Nephron progenitor cell (in vitro differentiated cells): Measurements from ENCODE around the gene CYBC1.

ENCODE experiments used
- DNase-seq: peaks from one replicate; pipeline ENCODE4 v3.0.0; 2021
- H3K27ac Mint-ChIP-seq: 2 replicates; pipeline ENCODE4 v1.8.0; 2021; ENCODE audit warnings: mild to moderate bottlenecking, moderate library complexity, mixed read lengths
- H3K27me3 Mint-ChIP-seq: 2 replicates; pipeline ENCODE4 v1.8.0; 2021; ENCODE audit warnings: mild to moderate bottlenecking, low read depth, mixed read lengths; ENCODE audit not compliant: poor library complexity
- H3K36me3 Mint-ChIP-seq: 2 replicates; pipeline ENCODE4 v1.8.0; 2021; ENCODE audit warnings: low read depth, mixed read lengths
- H3K4me1 Mint-ChIP-seq: 2 replicates; pipeline ENCODE4 v1.8.0; 2021; ENCODE audit warnings: mixed read lengths
- H3K4me3 Mint-ChIP-seq: 2 replicates; pipeline ENCODE4 v1.8.0; 2021; ENCODE audit warnings: mild to moderate bottlenecking, moderate library complexity, mixed read lengths
- H3K9me3 Mint-ChIP-seq: 2 replicates; pipeline ENCODE4 v1.8.0; 2021; ENCODE audit warnings: mild to moderate bottlenecking, moderate library complexity, mixed read lengths
- TF ChIP-seq, protein P1 (sequence below): fragments of 200-600 bp; sonication (generic); IDR thresholded peaks from 2 replicates; pipeline ENCODE4 v1.5.0; 2021; ENCODE audit warnings: antibody characterized with exemption

The CYBC1 gene

DNA sequence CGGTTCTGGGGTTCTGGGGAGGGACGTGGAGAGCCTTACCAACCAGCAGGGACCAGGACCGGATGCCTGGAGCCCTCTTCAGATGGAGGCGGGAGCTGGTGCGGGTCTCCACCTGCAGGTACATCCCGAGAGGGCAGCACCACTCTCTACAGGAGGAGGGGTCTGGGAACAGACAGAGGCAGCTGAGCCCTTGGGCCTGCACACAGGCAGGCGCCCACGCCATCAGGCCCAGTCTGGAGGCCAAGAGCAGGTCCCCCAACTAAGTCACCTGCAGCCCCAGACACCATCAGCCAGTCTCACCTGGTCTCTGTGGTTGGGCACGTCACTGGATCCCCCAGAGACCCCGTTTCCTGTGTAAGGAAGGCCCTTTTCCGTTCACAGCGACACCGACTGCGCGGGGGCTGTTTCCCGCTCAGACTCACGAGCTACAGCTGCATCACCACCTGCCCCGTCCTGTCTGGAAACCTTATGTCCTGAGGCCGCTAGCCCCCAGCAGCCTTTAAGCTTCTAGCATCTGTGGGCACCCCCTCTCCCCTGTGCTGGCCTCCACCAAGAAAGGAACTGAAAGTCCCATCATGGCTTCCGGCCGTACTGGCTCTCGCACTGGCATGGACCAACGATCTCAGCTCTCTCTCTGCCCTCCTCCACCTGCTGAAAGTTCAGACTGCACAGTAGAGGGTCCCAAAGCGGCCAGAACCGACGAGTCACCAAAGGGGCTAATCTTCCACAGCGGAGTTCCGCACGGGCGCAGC lies 1.2 kb downstream of the CYBC1 start:
- no peak for DNase-seq
- TF ChIP-seq, protein P1, sequence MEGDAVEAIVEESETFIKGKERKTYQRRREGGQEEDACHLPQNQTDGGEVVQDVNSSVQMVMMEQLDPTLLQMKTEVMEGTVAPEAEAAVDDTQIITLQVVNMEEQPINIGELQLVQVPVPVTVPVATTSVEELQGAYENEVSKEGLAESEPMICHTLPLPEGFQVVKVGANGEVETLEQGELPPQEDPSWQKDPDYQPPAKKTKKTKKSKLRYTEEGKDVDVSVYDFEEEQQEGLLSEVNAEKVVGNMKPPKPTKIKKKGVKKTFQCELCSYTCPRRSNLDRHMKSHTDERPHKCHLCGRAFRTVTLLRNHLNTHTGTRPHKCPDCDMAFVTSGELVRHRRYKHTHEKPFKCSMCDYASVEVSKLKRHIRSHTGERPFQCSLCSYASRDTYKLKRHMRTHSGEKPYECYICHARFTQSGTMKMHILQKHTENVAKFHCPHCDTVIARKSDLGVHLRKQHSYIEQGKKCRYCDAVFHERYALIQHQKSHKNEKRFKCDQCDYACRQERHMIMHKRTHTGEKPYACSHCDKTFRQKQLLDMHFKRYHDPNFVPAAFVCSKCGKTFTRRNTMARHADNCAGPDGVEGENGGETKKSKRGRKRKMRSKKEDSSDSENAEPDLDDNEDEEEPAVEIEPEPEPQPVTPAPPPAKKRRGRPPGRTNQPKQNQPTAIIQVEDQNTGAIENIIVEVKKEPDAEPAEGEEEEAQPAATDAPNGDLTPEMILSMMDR, result no peak
- H3K4me1 Mint-ChIP-seq, result peaks cover 19% of the 10 kb centered on the region
- H3K36me3 Mint-ChIP-seq, result peaks cover 21% of the 10 kb centered on the region
- peaks cover 4% of the 10 kb centered on the region for H3K27me3 Mint-ChIP-seq
- H3K27ac Mint-ChIP-seq, result peak overlapping the region; percentile 67
- H3K4me3 Mint-ChIP-seq, result peak overlapping the region; percentile 87
- peaks cover 37% of the 10 kb centered on the region for H3K9me3 Mint-ChIP-seq

DNA sequence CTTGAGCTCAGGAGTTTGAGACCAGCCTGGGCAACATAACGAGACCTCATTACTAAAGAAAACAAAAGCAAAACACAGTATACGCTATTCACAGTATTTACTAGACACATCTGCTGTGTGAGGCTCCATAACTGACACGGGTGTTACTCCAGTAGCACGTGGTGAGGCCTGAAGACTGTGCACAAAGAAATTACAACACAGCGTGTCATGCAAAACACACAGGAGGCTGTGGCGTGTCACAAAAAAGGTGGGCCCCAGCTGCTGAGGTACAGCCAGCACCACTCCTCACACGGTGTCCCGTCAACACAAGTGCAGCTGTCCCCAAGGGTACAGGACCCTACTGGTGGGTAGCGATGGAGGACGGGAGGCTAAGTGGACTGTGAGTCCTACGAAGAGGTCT lies 2.7 kb downstream of the CYBC1 start:
- no peak for DNase-seq
- peaks cover 4% of the 10 kb centered on the region for H3K27me3 Mint-ChIP-seq
- no peak overlapping the region for H3K27ac Mint-ChIP-seq
- peaks cover 16% of the 10 kb centered on the region for H3K36me3 Mint-ChIP-seq
- peaks cover 23% of the 10 kb centered on the region for H3K9me3 Mint-ChIP-seq
- peaks cover 19% of the 10 kb centered on the region for H3K4me1 Mint-ChIP-seq
- H3K4me3 Mint-ChIP-seq, result no peak overlapping the region
- TF ChIP-seq, protein P1, result no peak

DNA sequence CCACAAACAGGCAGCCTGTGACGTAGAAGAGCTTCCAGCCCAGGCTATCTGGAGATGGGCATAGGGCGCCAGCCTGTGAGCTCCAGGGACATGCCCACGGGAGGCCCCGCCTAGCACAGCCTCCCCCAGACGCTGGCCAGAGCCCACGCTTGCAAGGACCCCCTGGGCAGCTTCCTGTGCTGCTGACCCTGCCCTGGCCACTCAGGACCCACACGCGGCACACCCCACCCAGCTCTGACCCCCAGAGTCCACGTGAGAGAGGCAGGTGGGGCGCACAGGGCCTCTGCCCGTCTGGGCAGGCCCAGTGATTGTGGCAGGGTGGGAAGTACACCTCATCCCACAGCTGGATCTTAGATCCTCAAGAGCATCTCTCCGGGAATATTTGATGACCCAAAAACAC lies 3.9 kb downstream of the CYBC1 start:
- Mint-ChIP-seq H3K4me1 (peaks cover 19% of the 10 kb centered on the region), H3K36me3 (peaks cover 8% of the 10 kb centered on the region), H3K4me3 (no peak overlapping the region), H3K27me3 (peaks cover 4% of the 10 kb centered on the region), H3K27ac (peak overlapping the region; percentile 78), H3K9me3 (peaks cover 10% of the 10 kb centered on the region)
- TF ChIP-seq, protein P1, result no peak
- DNase-seq, result no peak

DNA sequence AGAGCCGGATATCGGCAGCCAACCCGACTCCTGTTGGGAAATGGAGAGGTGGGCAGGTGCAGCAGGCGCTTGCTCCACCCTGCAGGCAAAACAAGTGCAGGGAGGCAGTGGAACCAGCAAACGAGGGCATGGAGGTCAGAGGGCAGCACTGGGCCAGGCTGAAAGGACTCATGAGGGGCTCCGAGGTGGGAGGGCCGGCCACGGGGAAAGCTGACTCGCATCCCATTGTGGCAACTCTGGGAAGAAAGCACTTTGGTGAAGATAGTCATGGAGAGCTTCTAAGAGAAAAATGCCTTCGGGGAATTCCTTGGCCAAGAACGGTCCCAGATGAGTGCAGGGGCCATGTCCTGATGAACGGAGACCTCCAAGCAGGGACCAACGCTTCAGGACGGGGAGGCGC lies 4.4 kb downstream of the CYBC1 start:
- Mint-ChIP-seq H3K36me3 (peaks cover 8% of the 10 kb centered on the region), H3K4me1 (peaks cover 18% of the 10 kb centered on the region), H3K27ac (peak overlapping the region; percentile 93), H3K4me3 (no peak overlapping the region), H3K9me3 (peaks cover 5% of the 10 kb centered on the region), H3K27me3 (no peaks in the 10 kb centered on the region)
- TF ChIP-seq, protein P1, result no peak
- no peak for DNase-seq

DNA sequence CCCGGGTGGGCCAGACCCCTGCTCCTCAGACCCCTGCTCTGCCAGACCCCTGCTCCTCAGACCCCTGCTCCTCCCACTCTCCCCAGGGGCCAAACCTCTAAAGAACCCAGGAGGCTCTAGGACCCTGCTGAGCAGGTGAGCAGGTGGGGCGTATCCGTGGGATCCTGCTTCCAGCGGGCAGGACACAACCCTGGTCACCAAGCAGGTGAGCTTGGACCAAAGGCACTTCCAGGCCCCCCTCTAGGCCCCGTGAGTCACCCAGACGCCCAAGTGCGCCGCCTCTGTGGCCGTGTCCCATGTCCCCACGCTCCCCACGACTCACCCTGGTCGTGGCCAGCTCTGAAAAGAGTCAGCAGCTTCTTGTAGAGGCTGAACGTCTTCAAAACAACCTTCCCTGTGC lies 5.0 kb downstream of the CYBC1 start:
- TF ChIP-seq, protein P1, result no peak
- no peak for DNase-seq
- Mint-ChIP-seq H3K4me3 (no peak overlapping the region), H3K27me3 (no peaks in the 10 kb centered on the region), H3K4me1 (peaks cover 16% of the 10 kb centered on the region), H3K27ac (peak overlapping the region; percentile 36), H3K36me3 (peaks cover 8% of the 10 kb centered on the region), H3K9me3 (no peaks in the 10 kb centered on the region)

DNA sequence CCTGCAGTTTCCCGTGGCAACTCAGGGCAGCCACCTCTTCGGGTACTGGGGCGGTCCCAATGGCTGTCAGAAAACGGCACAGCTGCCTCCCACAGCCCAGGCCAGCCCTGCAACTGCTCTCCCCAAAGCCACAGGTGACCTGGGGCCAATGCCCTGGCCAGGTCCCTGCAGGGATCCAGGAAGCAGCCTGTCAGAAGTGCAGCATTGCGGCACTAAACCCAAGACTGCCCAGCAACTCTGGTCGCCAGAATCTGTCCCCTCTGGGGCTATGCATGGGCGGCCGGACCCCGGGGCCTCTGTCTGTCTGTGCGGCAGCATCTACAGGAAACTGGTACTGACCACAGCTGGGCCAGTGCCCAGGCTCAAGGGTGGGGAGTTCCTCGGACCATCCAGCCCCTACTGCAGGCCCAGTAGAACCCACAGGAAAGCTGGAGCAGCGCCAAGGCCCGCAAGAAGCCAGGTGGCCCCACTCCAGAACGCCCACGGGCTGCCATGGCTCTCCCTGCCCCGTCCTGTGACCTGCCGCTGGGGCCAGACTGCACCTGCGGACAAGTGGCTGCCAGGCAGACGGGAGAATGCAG lies 5.5 kb downstream of the CYBC1 start:
- Mint-ChIP-seq H3K4me3 (no peak overlapping the region), H3K4me1 (peaks cover 19% of the 10 kb centered on the region)
- TF ChIP-seq, protein P1, result no peak

More for the DNA sequence above, 5.5 kb downstream of the CYBC1 start:
- no peak for DNase-seq
- Mint-ChIP-seq H3K36me3 (peaks cover 8% of the 10 kb centered on the region), H3K9me3 (no peaks in the 10 kb centered on the region), H3K27me3 (no peaks in the 10 kb centered on the region), H3K27ac (no peak overlapping the region)
